AG10803 (cell line): ENCODE measurements around the gene GFM1.

Experiments used
- DNase-seq: peaks from one replicate; pipeline ENCODE4 v3.0.0; 2010; ENCODE audit warnings: low read depth
- H3K4me3 ChIP-seq: 2 replicates; pipeline ENCODE4 v1.5.1; 2011; ENCODE audit warnings: mild to moderate bottlenecking, low read length, control low read depth
- CTCF ChIP-seq: conservative IDR thresholded peaks from 2 replicates; pipeline ENCODE4 v1.5.1; 2011; ENCODE audit warnings: mild to moderate bottlenecking, low read length, control low read depth, inconsistent platforms

The GFM1 gene

GRCh38 chr3:158700559-158700958, 56.2 kb downstream of the GFM1 start:
- no peak for TF ChIP-seq CTCF
- DNase-seq = no peak
- H3K4me3 ChIP-seq = no peak overlapping the region

DNA sequence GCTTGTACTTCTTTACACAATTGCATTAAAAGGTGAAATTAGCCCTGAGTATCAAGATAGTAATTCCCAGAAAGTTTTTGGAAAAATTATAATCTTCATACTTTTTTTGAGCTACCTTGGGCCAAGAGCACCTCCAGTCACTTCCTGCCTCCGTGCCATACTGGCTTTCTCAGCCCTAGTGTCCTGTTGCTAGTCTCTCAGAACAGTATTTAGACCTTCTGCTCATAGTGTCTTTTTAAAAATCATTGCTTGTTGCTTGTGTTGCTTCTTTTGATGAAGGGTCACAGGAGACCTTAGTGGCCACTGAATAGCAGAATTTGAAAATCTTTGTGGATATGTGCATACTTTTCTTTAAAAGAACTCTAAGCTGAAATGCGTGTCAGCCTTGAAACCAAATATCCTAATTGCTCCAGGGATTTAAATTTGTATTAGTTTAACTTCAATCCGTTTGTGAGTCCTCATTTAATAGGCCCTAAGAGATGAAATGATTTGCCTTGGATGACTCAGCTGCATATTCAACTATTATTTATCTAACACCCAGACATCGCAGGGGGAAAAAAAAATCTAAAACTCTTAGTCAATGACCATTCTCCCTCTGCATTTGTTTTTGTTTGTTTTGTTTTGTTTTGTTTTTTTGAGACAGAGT, 57.2 kb downstream of the GFM1 start:
- TF ChIP-seq CTCF = no peak
- DNase-seq = no peak
- no peak overlapping the region for H3K4me3 ChIP-seq

GRCh38 chr3:158702815-158703481, 58.6 kb downstream of the GFM1 start:
- H3K4me3 ChIP-seq = no peak overlapping the region
- DNase-seq = peak; percentile 72
- TF ChIP-seq CTCF = no peak

GRCh38 chr3:158703566-158703965, 59.2 kb downstream of the GFM1 start:
- H3K4me3 ChIP-seq = no peak overlapping the region
- DNase-seq = no peak
- no peak for TF ChIP-seq CTCF

DNA sequence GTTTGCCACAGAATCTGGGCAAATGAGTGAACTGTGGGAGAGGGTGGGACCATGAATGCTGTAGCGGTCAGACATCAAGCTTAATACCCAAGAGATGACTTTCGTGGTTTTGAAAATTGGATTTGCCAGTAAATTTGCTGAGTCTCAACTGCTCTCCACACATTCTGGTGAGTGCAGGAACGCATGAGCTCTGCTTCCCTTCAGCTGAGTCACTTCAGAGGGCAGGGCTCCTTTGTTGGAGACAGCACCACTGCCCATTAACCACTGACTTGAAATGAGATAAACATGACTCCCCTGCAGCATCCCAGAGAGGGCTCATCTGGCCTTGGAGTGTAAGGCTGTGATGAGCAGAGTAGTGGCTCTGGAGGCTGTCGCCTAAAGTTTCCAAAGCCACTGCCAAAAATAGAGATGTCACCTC, 65.3 kb downstream of the GFM1 start:
- no peak for TF ChIP-seq CTCF
- H3K4me3 ChIP-seq = no peak overlapping the region
- peak; percentile 99 for DNase-seq

DNA sequence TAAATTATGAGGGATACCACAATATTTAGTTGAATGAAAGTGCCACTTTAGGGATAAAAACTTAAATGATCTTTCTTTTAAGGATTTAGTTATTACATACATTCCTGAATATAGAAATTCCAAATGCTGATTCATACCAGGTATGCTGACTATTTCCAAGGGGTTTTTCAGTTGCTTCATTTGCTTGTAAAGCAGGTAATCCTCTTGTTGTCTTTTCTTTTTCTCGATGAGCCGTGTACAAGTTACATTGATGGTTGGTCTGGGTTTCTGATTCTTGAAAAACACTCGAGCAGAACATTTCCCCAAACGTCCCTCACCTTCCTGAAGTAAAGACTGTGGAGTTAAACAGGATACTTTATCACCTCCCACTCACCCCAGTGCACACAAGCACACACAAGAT, 66.3 kb downstream of the GFM1 start:
- no peak for DNase-seq
- TF ChIP-seq CTCF = no peak
- no peak overlapping the region for H3K4me3 ChIP-seq

DNA sequence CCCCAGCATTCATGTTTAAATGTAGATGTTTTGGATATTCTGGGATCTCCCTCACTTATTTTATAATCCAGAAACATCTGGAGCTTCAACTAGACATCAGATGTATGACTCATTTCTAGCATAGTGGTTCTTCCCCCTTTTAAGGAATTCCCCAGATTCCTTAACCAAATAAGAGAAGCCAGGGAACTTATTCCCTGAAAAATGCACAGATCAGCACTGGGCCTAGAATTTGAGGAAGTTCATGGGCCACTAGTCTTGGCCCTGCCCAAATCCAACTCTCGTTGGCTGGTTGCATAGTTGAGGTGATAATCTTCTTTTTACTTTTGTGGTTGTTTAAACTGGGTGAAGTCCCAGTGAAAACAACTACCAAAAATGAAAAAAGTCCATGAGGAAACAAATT, 67.6 kb downstream of the GFM1 start:
- H3K4me3 ChIP-seq = no peak overlapping the region
- no peak for TF ChIP-seq CTCF
- DNase-seq = peak; percentile 91
